Middle frontal gyrus (tissue), 1 donor: ENCODE measurements around the gene ABHD17C.

Source experiments
- DNase-seq: peaks from one replicate; pipeline ENCODE4 v3.0.0-alpha.2; 2015; ENCODE audit warnings: low spot score; ENCODE audit errors: extremely low spot score

Gene ABHD17C

GRCh38 chr15:80785335-80785734 lies 90.2 kb downstream of the ABHD17C start:
- no peak for DNase-seq

DNA sequence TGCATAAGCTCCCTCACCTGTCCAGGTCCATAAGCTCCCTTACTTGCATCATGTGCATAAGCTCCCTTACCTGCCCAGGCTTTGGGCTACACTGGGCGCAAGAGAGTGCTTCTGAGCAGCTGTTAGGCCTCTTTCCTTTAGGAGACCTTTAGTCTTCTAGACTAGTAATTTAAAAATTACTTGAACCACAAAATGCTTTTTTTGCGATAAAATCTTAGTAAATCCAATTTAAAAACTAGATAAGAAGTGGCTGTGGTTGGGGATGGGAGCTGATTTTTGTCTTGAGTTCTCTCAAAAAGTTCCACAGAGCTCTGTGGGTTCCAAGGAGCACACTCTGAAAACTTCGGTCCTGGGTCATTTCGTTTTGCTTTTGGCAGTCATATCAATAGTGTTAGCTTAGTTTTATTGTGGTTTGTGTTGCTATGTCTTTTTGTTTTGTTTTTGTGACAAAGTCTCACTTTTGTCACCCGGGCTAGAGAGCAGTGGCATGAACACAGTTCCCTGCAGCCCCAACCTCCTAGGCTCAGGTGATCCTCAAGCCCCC lies 90.8 kb downstream of the ABHD17C start:
- DNase-seq, result no peak

GRCh38 chr15:80787316-80787715 lies 92.2 kb downstream of the ABHD17C start:
- DNase-seq, result no peak

- no peak for DNase-seq
These were observed 93.4 kb downstream of the ABHD17C start for GRCh38 chr15:80788536-80788935.

DNA sequence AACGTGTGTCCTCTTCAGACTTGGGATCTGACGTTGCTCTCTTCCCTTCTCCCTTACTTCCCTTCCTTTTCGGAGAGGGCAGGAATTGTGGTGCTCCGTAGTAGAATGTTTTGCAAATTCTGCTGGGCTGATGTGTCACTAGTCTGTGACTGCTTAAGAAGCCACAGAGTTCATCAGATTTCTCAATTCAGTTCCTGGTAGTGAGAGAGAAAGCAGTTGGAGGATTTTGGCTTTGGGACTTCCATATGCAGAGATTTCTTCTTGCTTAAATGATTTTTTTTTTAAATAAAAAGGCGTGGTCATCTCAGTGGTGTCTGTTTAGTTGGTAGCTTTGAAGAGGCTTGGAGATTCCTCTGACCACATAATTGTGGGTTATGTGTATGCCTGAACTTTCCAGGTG lies 94.2 kb downstream of the ABHD17C start:
- DNase-seq, result no peak

DNA sequence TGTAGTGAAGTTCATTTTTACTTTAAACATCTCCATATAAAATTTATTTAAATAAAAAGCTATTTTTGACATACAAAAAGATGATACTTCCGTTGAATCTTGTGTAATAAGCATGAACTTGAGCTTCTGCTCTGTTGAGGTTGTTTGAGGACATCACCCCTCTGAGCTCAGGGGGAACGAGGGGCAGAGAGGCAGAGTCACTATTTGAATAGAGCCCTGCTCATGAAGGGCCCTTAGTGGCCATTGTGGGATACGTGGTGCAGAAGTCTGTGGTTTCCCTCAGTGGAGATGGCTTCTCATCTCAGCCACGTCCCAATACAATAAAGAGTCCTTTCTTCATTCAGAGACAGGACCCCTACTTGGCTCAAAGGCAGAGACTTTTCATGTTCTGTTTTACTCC lies 94.7 kb downstream of the ABHD17C start:
- no peak for DNase-seq

- no peak for DNase-seq
These were observed 95.1 kb downstream of the ABHD17C start for GRCh38 chr15:80790236-80790635.

GRCh38 chr15:80791004-80791403 lies 95.9 kb downstream of the ABHD17C start:
- no peak for DNase-seq

GRCh38 chr15:80796407-80796806 lies 101.3 kb downstream of the ABHD17C start:
- no peak for DNase-seq

DNA sequence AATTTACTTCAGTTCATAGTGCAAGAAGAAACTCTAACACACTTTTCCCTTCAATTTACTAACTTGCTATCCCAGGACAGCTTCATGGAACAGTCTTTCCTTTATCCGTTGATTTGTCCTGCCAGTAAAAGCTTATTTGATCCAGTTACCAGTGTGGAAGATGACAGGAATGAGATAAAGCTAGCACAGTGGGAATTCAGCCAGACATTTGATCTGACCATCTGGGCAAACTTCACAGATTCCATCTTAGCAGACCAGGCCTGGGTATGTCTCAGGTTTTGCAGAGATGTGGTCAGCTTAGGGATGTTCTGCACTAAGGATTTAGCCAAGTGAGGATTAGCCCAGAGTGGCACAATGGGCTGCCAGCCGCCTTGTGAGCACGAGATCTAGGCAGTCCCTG lies 103.8 kb downstream of the ABHD17C start:
- DNase-seq, result no peak

DNA sequence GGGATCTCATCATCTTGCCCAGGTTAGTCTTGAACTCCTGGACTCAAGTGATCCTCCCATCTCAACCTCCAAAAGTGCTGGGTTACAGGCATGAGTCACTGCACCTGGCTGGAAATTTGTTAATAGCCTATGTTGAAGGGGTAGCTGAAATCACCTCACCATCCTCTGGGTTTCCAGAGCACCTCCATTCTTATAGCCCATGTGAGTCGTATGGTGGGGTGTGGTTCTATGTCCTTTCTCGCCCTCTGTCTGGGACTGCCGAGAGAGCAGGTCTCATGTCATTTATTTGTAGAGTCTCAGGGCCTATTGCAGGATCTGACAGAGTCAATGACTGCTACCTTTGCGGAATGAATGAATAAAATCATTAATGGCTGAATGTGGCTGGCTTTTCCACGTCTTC lies 105.0 kb downstream of the ABHD17C start:
- no peak for DNase-seq

DNA sequence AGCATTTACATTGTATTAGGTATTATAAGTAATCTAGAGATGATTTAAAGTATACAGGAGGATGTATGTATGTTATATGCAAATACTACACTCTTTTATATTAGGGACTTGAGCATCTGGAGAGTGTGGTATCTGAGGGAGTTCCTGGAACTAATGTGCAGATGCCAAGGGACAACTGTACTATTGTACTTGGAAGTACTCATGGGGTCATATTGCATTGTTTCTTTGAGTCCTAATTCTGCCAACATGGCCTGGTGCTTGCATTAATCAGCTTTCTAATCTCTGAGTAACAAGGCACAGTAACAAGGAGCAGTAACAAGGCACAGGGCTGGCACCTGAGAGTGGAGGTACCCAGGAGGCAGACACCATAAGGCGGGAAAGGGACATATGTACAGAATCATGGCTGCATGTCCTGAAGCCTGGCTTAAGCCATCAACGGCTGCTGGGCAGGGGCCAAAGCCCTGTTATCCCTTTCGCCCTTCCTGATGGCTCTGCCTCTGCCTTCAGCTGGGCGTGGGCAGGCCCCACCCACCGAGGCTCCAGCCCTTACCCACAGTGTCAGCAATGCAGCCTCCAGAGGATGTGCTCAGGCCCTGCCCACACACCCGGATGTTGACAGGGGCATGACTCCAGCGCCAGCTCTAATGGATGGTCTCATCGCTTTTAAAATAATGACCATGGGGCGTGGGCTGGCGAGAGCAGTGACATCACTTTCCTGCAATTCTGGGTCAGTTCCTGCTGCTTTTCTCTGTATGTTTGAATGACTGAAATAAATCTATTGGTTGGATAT lies 107.0 kb downstream of the ABHD17C start:
- DNase-seq, result no peak

DNA sequence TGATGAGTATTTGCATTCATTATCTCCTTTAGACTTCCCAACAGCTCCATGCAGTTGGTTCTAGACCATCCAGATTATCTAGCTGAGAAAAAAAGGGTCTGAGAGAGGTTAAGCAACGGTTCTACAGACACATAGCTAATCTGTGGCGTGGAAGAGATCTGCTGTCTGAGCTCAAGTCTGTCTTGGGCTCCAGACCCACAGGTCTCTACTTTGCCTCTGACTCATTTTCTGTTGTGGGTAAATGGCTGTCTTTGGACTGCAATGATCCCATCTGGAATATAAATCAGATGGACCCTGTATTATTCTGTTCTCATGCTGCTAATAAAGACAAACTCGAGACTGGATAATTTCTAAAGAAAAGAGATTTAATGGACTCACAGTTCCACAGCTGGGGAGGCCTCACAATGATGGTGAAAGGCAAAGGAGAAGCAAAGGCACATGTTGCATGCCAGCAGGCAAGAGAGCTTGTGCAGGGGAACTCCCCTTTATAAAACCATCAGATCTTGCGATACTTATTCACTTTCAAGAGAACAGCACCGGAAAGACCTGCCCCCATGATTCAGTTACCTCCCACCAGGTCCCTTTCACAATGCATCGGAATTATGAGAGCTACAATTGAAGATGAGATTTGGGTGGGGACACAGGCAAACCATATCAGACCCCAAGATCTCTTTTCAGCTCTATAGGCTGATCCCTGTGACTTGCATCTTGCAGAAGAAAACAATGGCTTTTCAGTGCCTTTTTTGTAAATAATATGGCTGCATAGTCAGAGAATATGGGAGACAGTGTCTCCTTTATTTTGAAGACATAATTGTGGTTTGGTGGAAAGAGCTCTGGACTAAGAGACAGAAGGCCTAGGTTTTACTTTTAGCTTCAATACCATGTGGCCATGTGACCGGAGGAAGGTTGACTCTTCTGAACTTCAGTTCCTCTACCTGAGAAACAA lies 108.7 kb downstream of the ABHD17C start:
- DNase-seq, result no peak

DNA sequence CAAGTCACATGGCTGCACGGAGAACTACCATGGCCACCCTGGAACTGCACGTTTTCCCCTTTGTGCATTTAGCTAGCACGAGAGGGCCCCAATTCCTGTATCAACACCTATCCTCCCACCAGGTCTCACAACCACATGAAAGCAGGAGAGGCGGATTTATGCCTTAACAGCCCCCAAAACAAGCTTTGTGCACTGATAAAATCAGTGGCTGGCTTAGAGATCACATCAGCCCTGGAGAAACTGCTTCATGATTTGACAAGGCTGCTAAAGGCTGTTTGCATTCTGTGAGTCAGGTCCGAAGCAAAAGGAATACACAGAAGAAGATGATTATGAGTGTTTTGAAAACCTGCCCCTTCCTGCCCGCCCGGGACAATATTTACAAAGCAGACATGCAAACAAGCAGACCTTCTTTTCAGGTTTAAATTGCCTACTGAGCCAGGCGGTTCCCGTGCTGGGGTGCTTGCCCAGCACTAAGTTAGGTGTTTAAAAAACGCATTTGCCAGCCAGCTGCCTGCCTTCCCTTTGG lies 109.9 kb downstream of the ABHD17C start:
- DNase-seq, result no peak
